Nephron progenitor cell (in vitro differentiated cells): ENCODE results near the gene PLBD1.

Source experiments
- DNase-seq: peaks from one replicate; pipeline ENCODE4 v3.0.0; 2021
- H3K27ac Mint-ChIP-seq: 2 replicates; pipeline ENCODE4 v1.8.0; 2021; ENCODE audit warnings: mild to moderate bottlenecking, moderate library complexity, mixed read lengths
- H3K27me3 Mint-ChIP-seq: 2 replicates; pipeline ENCODE4 v1.8.0; 2021; ENCODE audit warnings: mild to moderate bottlenecking, low read depth, mixed read lengths; ENCODE audit not compliant: poor library complexity
- H3K36me3 Mint-ChIP-seq: 2 replicates; pipeline ENCODE4 v1.8.0; 2021; ENCODE audit warnings: low read depth, mixed read lengths
- H3K4me1 Mint-ChIP-seq: 2 replicates; pipeline ENCODE4 v1.8.0; 2021; ENCODE audit warnings: mixed read lengths
- H3K4me3 Mint-ChIP-seq: 2 replicates; pipeline ENCODE4 v1.8.0; 2021; ENCODE audit warnings: mild to moderate bottlenecking, moderate library complexity, mixed read lengths
- H3K9me3 Mint-ChIP-seq: 2 replicates; pipeline ENCODE4 v1.8.0; 2021; ENCODE audit warnings: mild to moderate bottlenecking, moderate library complexity, mixed read lengths
- CTCF ChIP-seq: fragments of 200-600 bp; sonication (generic); IDR thresholded peaks from 2 replicates; pipeline ENCODE4 v1.5.0; 2021; ENCODE audit warnings: antibody characterized with exemption

PLBD1 gene

GRCh38 chr12:14567351-14568162 is at the start of gene PLBD1:
Gene PLBD1, minus strand, starts transcription at chr12:14567883. Its CDS starts 187 bp downstream, at chr12:14567696.
- DNase-seq = peak; percentile 61
- Mint-ChIP-seq H3K9me3 (peaks cover 3% of the 10 kb centered on the region), H3K27me3 (peaks cover 17% of the 10 kb centered on the region), H3K4me3 (peak within 1 kb of the TSS; percentile 80), H3K4me1 (peaks cover 12% of the 10 kb centered on the region), H3K36me3 (no peaks in the 10 kb centered on the region), H3K27ac (peak within 1 kb of the TSS; percentile 38)
- no peak for TF ChIP-seq CTCF

GRCh38 chr12:14614704-14615121 is 47.0 kb upstream of the PLBD1 start:
- Mint-ChIP-seq H3K27ac (no peak overlapping the region), H3K36me3 (peaks cover 9% of the 10 kb centered on the region), H3K9me3 (peaks cover 19% of the 10 kb centered on the region), H3K27me3 (peaks cover 3% of the 10 kb centered on the region), H3K4me1 (no peaks in the 10 kb centered on the region), H3K4me3 (no peak overlapping the region)
- DNase-seq = no peak
- no peak for TF ChIP-seq CTCF

- peaks cover 27% of the 10 kb centered on the region for H3K9me3 Mint-ChIP-seq
- H3K36me3 Mint-ChIP-seq = peaks cover 13% of the 10 kb centered on the region
- no peak overlapping the region for H3K4me3 Mint-ChIP-seq
- no peak for TF ChIP-seq CTCF
- no peaks in the 10 kb centered on the region for H3K4me1 Mint-ChIP-seq
- no peak for DNase-seq
- H3K27ac Mint-ChIP-seq = no peak overlapping the region
- peaks cover 3% of the 10 kb centered on the region for H3K27me3 Mint-ChIP-seq
These were observed 46.0 kb upstream of the PLBD1 start for GRCh38 chr12:14613718-14614117.

- H3K4me3 Mint-ChIP-seq = no peak overlapping the region
- peaks cover 3% of the 10 kb centered on the region for H3K27me3 Mint-ChIP-seq
- H3K36me3 Mint-ChIP-seq = peaks cover 17% of the 10 kb centered on the region
- no peak for DNase-seq
- H3K9me3 Mint-ChIP-seq = peaks cover 35% of the 10 kb centered on the region
- H3K4me1 Mint-ChIP-seq = no peaks in the 10 kb centered on the region
- TF ChIP-seq CTCF = no peak
- no peak overlapping the region for H3K27ac Mint-ChIP-seq
These were observed 45.3 kb upstream of the PLBD1 start for GRCh38 chr12:14612898-14613445.

GRCh38 chr12:14612250-14612649 is 44.6 kb upstream of the PLBD1 start:
- Mint-ChIP-seq H3K4me1 (no peaks in the 10 kb centered on the region), H3K4me3 (no peak overlapping the region), H3K9me3 (peaks cover 42% of the 10 kb centered on the region), H3K36me3 (peaks cover 20% of the 10 kb centered on the region), H3K27me3 (no peaks in the 10 kb centered on the region), H3K27ac (no peak overlapping the region)
- no peak for DNase-seq
- no peak for TF ChIP-seq CTCF
